B cell (primary cell): ENCODE measurements around the gene NRDE2. TPM values are rescaled to one million over a fixed set of nuclear protein-coding genes. Genes with fewer than 3 reads are reported as not detected.

Experiments used
- ATAC-seq: fragments of 200-7000 bp; cut with Tn5 transposase; one replicate; pipeline ENCODE4 v1.10.0; 2021; ENCODE audit warnings: low read depth, mild to moderate bottlenecking, moderate number of reproducible peaks, moderate library complexity
- CTCF ChIA-PET: fragments of 350-600 bp; sonication (Branson Sonifier 250); formaldehyde crosslinking; loops from one replicate; lab custom pipeline; 2021; ENCODE audit warnings: antibody characterized with exemption, inconsistent platforms; lab: Charles Lee
- POLR2A ChIA-PET: fragments of 350-600 bp; sonication (Branson Sonifier 250); formaldehyde crosslinking; loops from one replicate; lab custom pipeline; 2021; ENCODE audit warnings: antibody characterized with exemption; lab: Charles Lee
- DNase-seq: peaks from one replicate; pipeline ENCODE4 v3.0.0; 2013
- H2AFZ ChIP-seq: 2 replicates; pipeline ENCODE4 v1.6.1; 2012; ENCODE audit warnings: mild to moderate bottlenecking, low read depth, low read length; ENCODE audit not compliant: insufficient read depth, poor library complexity, severe bottlenecking
- H3K27ac ChIP-seq, 2 donors: 1 replicate in 1 of 2; 2 replicates in 1 of 2; pipeline ENCODE4 v1.5.1; 2012 to 2013; ENCODE audit warnings: low read length in 2 of 2, mild to moderate bottlenecking in 2 of 2, moderate library complexity in 1 of 2
- H3K27me3 ChIP-seq, 4 experiments: fragments of 200-600 bp in 1 of 4; sonication (generic) in 1 of 4; replicated peaks in 1 of 4; 1 replicate in 2 of 4; 2 replicates in 2 of 4; pipeline versions ENCODE4 v1.6.1 to v1.7.0; 2013 to 2016; ENCODE audit warnings: low read length in 3 of 4, mild to moderate bottlenecking in 2 of 4, mixed read lengths in 1 of 4, moderate library complexity in 1 of 4; ENCODE audit not compliant: insufficient read depth in 4 of 4, control insufficient read depth in 3 of 4; ENCODE audit errors: control extremely low read depth in 1 of 4
- H3K36me3 ChIP-seq, 2 experiments: replicated peaks in 1 of 2; 1 replicate in 1 of 2; 2 replicates in 1 of 2; pipeline versions ENCODE4 v1.6.1 to v1.7.1; 2013; ENCODE audit warnings: low read length in 1 of 2; ENCODE audit not compliant: insufficient read depth in 2 of 2, control insufficient read depth in 1 of 2; ENCODE audit errors: control extremely low read depth in 1 of 2, extremely low read depth in 1 of 2
- H3K4me1 ChIP-seq, 2 donors: fragments of 200-600 bp in 1 of 2; sonication (generic) in 1 of 2; 1 replicate in 1 of 2; 2 replicates in 1 of 2; pipeline versions ENCODE4 v1.5.1 to v1.6.1; 2013 to 2017; ENCODE audit warnings: low read length in 2 of 2; ENCODE audit not compliant: control insufficient read depth in 2 of 2, insufficient read depth in 2 of 2
- H3K4me2 ChIP-seq: replicated peaks from 2 replicates; pipeline ENCODE3; 2012; ENCODE audit warnings: mild to moderate bottlenecking, low read depth, low read length; ENCODE audit not compliant: poor library complexity, severe bottlenecking
- H3K4me3 ChIP-seq, 5 experiments: fragments of 200-600 bp in 1 of 5; sonication (generic) in 1 of 5; 1 replicate in 3 of 5; 2 replicates in 2 of 5; pipeline versions ENCODE4 v1.5.1 to v1.7.0; 2011 to 2016; ENCODE audit warnings: low read length in 4 of 5, mild to moderate bottlenecking in 4 of 5, low read depth in 2 of 5, control low read depth in 1 of 5, moderate library complexity in 1 of 5; ENCODE audit not compliant: insufficient read depth in 1 of 5; ENCODE audit errors: control extremely low read depth in 1 of 5, extremely low read depth in 1 of 5
- H3K79me2 ChIP-seq: fragments of 200-600 bp; sonication (generic); one replicate; pipeline ENCODE4 v1.6.0; 2016; ENCODE audit warnings: low read length; ENCODE audit not compliant: control insufficient read depth, insufficient read depth
- H3K9ac ChIP-seq: fragments of 200-600 bp; sonication (generic); 2 replicates; pipeline ENCODE4 v1.6.1; 2017; ENCODE audit warnings: mild to moderate bottlenecking, low read length, moderate library complexity
- H3K9me3 ChIP-seq, 3 donors: one replicate each; pipeline versions ENCODE4 v1.6.1 to v1.7.1; 2013; ENCODE audit warnings: low read length in 2 of 3; ENCODE audit not compliant: control insufficient read depth in 2 of 3, insufficient read depth in 1 of 3; ENCODE audit errors: control extremely low read depth in 1 of 3
- H4K20me1 ChIP-seq: 2 replicates; pipeline ENCODE4 v1.6.0; 2012; ENCODE audit warnings: mild to moderate bottlenecking, low read length; ENCODE audit not compliant: insufficient read depth, control insufficient read depth, poor library complexity, severe bottlenecking
- H3K27ac Mint-ChIP-seq: one replicate; pipeline ENCODE4 v1.8.0; 2021; ENCODE audit warnings: mixed read lengths
- H3K27me3 Mint-ChIP-seq: one replicate; pipeline ENCODE4 v1.8.0; 2021; ENCODE audit warnings: mixed read lengths
- H3K4me1 Mint-ChIP-seq: one replicate; pipeline ENCODE4 v1.8.0; 2021; ENCODE audit warnings: mixed read lengths
- H3K4me3 Mint-ChIP-seq: one replicate; pipeline ENCODE4 v1.8.0; 2021; ENCODE audit warnings: mixed read lengths
- H3K9me3 Mint-ChIP-seq: one replicate; pipeline ENCODE4 v1.8.0; 2022; ENCODE audit warnings: mixed read lengths; ENCODE audit not compliant: insufficient read depth
- EZH2 ChIP-seq: IDR thresholded peaks from 2 replicates; pipeline ENCODE4 v1.6.1; 2012; ENCODE audit warnings: borderline replicate concordance, low read depth, mild to moderate bottlenecking, moderate library complexity, low read length; ENCODE audit not compliant: insufficient read depth, poor library complexity, severe bottlenecking
- WGBS: methylation state at CpG from one replicate; pipeline ENCODE4 v1.1.5; 2013; ENCODE audit warnings: missing lambda C conversion rate; ENCODE audit not compliant: insufficient coverage; 5-methylcytosine and 5-hydroxymethylcytosine counted together
- intact Hi-C: fragments of 100-400 bp; cut with micrococcal nuclease; formaldehyde crosslinking; loops from one replicate; pipeline ENCODE4 v1.10.0; 2022
- polyA plus RNA-seq: library from polyadenylated mRNA; depleted of rRNA; stranded (reverse); fragments of >200 nt; gene quantifications from 2 replicates; pipeline ENCODE4 v1.2.3, GENCODE V29; 2012
- total RNA-seq, 2 donors: library from RNA; stranded (reverse); fragments of 120-200 nt in 1 of 2; gene quantifications; 1 replicate in 1 of 2; 2 replicates in 1 of 2; pipeline versions ENCODE4 v1.2.3 to v1.2.4, GENCODE V29; 2013 to 2022
- TF ChIP-seq, protein P1 (sequence below): fragments of 200-600 bp; IDR thresholded peaks from one replicate; pipeline ENCODE4 v1.8.0; 2022; ENCODE audit warnings: antibody characterized with exemption, mild to moderate bottlenecking

NRDE2 gene
- total and polyA plus RNA-seq, 2 donors (not counting 1 experiment from before 2014, with no cell fraction given), result 5.3 to 35.8 TPM

DNA sequence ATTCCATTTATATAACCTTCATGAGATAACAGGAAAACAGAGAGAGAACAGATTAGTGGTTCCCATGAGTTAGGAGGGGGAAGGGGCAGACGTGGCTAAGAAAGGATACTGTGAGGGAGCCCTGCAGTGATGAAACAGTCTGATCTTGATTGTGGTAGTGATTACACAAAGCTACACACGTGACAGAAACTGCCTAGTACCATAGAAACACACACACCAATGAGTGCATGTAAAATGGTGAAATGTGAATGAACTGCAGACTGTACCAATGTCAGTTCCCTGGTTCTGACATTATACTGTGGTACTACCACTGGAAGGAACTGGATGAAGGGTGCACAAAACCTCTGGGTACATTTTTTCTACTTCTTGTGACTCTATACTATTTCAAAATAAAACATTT is 36.9 kb downstream of the NRDE2 start:
- intact Hi-C loops, result no loop called here
- peaks cover 3 to 52% of the 10 kb centered on the region in 2 experiments for H3K36me3 ChIP-seq
- DNase-seq, result no peak

DNA sequence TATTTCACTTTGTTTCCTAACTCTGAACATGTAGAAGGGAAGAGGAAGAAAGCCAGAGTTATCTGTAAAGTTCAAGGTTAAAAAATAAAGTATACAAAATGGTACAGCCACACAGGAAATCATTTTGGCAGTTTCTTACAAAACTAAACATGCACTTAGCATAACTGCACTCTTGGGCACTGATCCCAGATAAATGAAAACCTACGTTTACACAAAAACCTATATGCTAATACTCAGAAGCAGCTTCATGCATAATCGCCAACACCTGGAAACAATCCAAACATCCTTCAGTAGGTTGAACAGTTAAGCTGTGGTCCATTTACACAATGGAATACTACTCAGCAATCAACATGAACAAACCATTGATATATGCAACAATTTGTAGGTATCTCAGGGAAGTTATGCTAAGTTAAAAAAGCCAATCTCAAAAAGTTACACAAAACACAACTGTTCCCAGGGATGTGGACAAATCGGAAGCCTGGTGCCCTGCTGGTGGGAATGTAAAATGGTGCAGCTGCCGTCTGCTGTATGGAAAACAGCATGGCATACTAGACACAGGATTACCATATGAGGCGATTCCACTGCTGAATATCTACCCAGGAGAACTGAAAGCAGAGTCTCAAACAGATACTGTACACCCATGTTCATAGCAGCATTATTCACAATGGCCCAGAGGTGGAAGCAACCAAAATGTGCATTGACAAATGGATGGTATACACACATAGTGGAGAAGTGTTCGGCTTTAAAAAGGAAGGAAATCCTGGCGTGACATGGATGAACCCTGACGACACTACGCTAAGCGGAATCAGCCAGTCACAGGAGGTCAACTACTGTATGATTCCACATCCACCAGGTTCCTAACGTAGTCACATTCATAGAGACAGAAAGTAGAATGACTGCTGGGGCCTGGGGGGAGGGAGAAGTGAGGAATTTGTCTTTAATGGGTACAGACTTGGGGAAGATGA is 37.7 kb downstream of the NRDE2 start:
- ATAC-seq (no peak), DNase-seq (no peak)
- no peak overlapping the region for H3K4me2 ChIP-seq
- H3K4me1 Mint-ChIP-seq, result no peaks in the 10 kb centered on the region
- ChIA-PET CTCF (no interaction called here), POLR2A (no interaction called here)
- H3K27me3 ChIP-seq, result no peaks in the 10 kb centered on the region
- H3K9me3 ChIP-seq, result no peaks in the 10 kb centered on the region
- no peaks in the 10 kb centered on the region for H3K27me3 Mint-ChIP-seq
- no peaks in the 10 kb centered on the region for H4K20me1 ChIP-seq
- no peaks in the 10 kb centered on the region for H3K4me1 ChIP-seq
- no peak for TF ChIP-seq EZH2
- TF ChIP-seq, protein P1, sequence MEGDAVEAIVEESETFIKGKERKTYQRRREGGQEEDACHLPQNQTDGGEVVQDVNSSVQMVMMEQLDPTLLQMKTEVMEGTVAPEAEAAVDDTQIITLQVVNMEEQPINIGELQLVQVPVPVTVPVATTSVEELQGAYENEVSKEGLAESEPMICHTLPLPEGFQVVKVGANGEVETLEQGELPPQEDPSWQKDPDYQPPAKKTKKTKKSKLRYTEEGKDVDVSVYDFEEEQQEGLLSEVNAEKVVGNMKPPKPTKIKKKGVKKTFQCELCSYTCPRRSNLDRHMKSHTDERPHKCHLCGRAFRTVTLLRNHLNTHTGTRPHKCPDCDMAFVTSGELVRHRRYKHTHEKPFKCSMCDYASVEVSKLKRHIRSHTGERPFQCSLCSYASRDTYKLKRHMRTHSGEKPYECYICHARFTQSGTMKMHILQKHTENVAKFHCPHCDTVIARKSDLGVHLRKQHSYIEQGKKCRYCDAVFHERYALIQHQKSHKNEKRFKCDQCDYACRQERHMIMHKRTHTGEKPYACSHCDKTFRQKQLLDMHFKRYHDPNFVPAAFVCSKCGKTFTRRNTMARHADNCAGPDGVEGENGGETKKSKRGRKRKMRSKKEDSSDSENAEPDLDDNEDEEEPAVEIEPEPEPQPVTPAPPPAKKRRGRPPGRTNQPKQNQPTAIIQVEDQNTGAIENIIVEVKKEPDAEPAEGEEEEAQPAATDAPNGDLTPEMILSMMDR, result no peak
- intact Hi-C loops, result no loop called here
- no peak overlapping the region for H3K9ac ChIP-seq
- no peak overlapping the region for H2AFZ ChIP-seq
- H3K79me2 ChIP-seq, result no peaks in the 10 kb centered on the region
- H3K36me3 ChIP-seq, result peaks cover 3 to 54% of the 10 kb centered on the region in 2 experiments
- H3K27ac Mint-ChIP-seq, result no peak overlapping the region
- H3K4me3 Mint-ChIP-seq, result no peak overlapping the region
- no peak overlapping the region for H3K27ac ChIP-seq
- 97% methylated on average over 5 of the region's 11 CpGs for WGBS
- no peaks in the 10 kb centered on the region for H3K9me3 Mint-ChIP-seq
- no peak overlapping the region for H3K4me3 ChIP-seq

More for the DNA sequence above, 36.9 kb downstream of the NRDE2 start:
- H3K4me2 ChIP-seq, result no peak overlapping the region
- H3K27me3 ChIP-seq, result no peaks in the 10 kb centered on the region
- H3K27ac ChIP-seq, result no peak overlapping the region
- WGBS, result no CpG with 5 or more reads among the region's 2 CpGs
- no peaks in the 10 kb centered on the region for H3K4me1 ChIP-seq
- TF ChIP-seq EZH2, result no peak
- TF ChIP-seq, protein P1, result no peak
- Mint-ChIP-seq H3K27me3 (no peaks in the 10 kb centered on the region), H3K4me1 (no peaks in the 10 kb centered on the region), H3K9me3 (no peaks in the 10 kb centered on the region), H3K27ac (no peak overlapping the region), H3K4me3 (no peak overlapping the region)
- ChIA-PET POLR2A (no interaction called here), CTCF (no interaction called here)
- no peak overlapping the region for H2AFZ ChIP-seq
- ATAC-seq, result no peak
- no peak overlapping the region for H3K9ac ChIP-seq
- no peaks in the 10 kb centered on the region for H4K20me1 ChIP-seq
- H3K4me3 ChIP-seq, result no peak overlapping the region
- H3K79me2 ChIP-seq, result no peaks in the 10 kb centered on the region
- H3K9me3 ChIP-seq, result no peaks in the 10 kb centered on the region
